Left lung (tissue), 10 donors: ENCODE results near the gene DENND10. TPM values are rescaled to one million over a fixed set of nuclear protein-coding genes. Genes with fewer than 3 reads are reported as not detected.
"Not testable (repeated sequence)": the region's sequence is repeated elsewhere in the genome, so short reads cannot be mapped to it uniquely, and the experiment has no call there.

Source experiments
- ATAC-seq: fragments of 200-7000 bp; cut with Tn5 transposase; one replicate; pipeline ENCODE4 v1.9.1; 2020; ENCODE audit warnings: moderate library complexity
- DNase-seq, 4 donors: peaks; one replicate each; pipeline ENCODE4 v3.0.0-alpha.2; 2013 to 2020
- H3K27ac ChIP-seq, 2 donors: fragments of 200-600 bp; sonication (generic) in 1 of 2; one replicate each; pipeline versions ENCODE4 v1.5.0 to v1.8.0; 2020 to 2021
- H3K27me3 ChIP-seq, 2 donors: fragments of 200-600 bp; sonication (generic) in 1 of 2; one replicate each; pipeline versions ENCODE4 v1.5.0 to v1.8.0; 2020 to 2021
- H3K36me3 ChIP-seq, 2 donors: fragments of 200-600 bp; sonication (generic) in 1 of 2; one replicate each; pipeline versions ENCODE4 v1.5.0 to v1.8.0; 2020 to 2021
- H3K4me1 ChIP-seq, 2 donors: fragments of 200-600 bp; one replicate each; pipeline ENCODE4 v1.8.0; 2021
- H3K4me3 ChIP-seq, 2 donors: fragments of 200-600 bp; sonication (generic) in 1 of 2; one replicate each; pipeline versions ENCODE4 v1.5.0 to v1.8.0; 2020 to 2021; ENCODE audit warnings: mild to moderate bottlenecking in 1 of 2
- H3K9me3 ChIP-seq, 2 donors: fragments of 200-600 bp; sonication (generic) in 1 of 2; one replicate each; pipeline versions ENCODE4 v1.5.0 to v1.8.0; 2020 to 2021
- CTCF ChIP-seq, 2 donors: fragments of 200-600 bp; sonication (generic) in 1 of 2; IDR thresholded peaks; one replicate each; pipeline versions ENCODE4 v1.5.0 to v1.8.0; 2021; ENCODE audit warnings: antibody characterized with exemption in 2 of 2
- intact Hi-C, 2 donors: fragments of 100-400 bp; cut with DNase I; formaldehyde crosslinking; loops; one replicate each; pipeline versions ENCODE4 v1.11.2 to v1.14.2; 2022
- polyA plus RNA-seq, 6 donors: library from polyadenylated mRNA; unstranded; fragments of 120-200 nt; gene quantifications; one replicate each; pipeline ENCODE4 v1.2.1, GENCODE V29; 2013; ENCODE audit not compliant: insufficient read length in 6 of 6
- total RNA-seq, 2 donors: library from RNA; stranded (reverse); fragmentation: NEBNext Ultra II Directional; extraction: Animal tissue kit (Norgen Biotek cat#: 25700); gene quantifications; one replicate each; pipeline ENCODE4 v1.2.1, GENCODE V29; 2021
- donor health status: DM: no; HTN: yes; CAD: no.
- donor health status: DM: no; HTN: no; CAD: no.

Gene DENND10
- total and polyA plus RNA-seq, 8 donors: 34.2 to 44.3 (median 37.5) TPM

GRCh38 chr10:119149729-119150128 lies 45.8 kb downstream of the DENND10 start:
- intact Hi-C loops: no loop called here

GRCh38 chr10:119151601-119152000 lies 47.7 kb downstream of the DENND10 start:
- H3K27me3 ChIP-seq, H3K4me1 ChIP-seq, DNase-seq, ATAC-seq, H3K4me3 ChIP-seq, intact Hi-C loops, H3K9me3 ChIP-seq, H3K27ac ChIP-seq: not testable (repeated sequence)
- peaks cover 0 to 100% of the 10 kb centered on the region in 2 donors for H3K36me3 ChIP-seq

More at GRCh38 chr10:119149729-119150128, 45.8 kb downstream of the DENND10 start:
- DNase-seq (no peak), ATAC-seq (no peak)
- Histone ChIP-seq H3K4me3 (no peak overlapping the region), H3K27me3 (no peaks in the 10 kb centered on the region), H3K36me3 (peaks cover 0 to 96% of the 10 kb centered on the region in 2 donors), H3K27ac (no peak overlapping the region), H3K4me1 (no peaks in the 10 kb centered on the region), H3K9me3 (no peaks in the 10 kb centered on the region)
- TF ChIP-seq CTCF (IDR thresholded peaks at IDR 0.05): no peak

GRCh38 chr10:119153041-119153440 lies 49.1 kb downstream of the DENND10 start:
- H3K36me3 ChIP-seq: peaks cover 0 to 99% of the 10 kb centered on the region in 2 donors
- no peaks in the 10 kb centered on the region for H3K9me3 ChIP-seq
- H3K27me3 ChIP-seq: no peaks in the 10 kb centered on the region
- no peak overlapping the region for H3K4me3 ChIP-seq
- no peaks in the 10 kb centered on the region for H3K4me1 ChIP-seq
- ATAC-seq (no peak), DNase-seq (no peak)
- TF ChIP-seq CTCF (IDR thresholded peaks at IDR 0.05): no peak
- intact Hi-C loops: no loop called here
- H3K27ac ChIP-seq: no peak overlapping the region

GRCh38 chr10:119153661-119154060 lies 49.7 kb downstream of the DENND10 start:
- no peak for ATAC-seq
- DNase-seq: no peak
- Histone ChIP-seq H3K27ac (no peak overlapping the region), H3K27me3 (no peaks in the 10 kb centered on the region), H3K36me3 (peaks cover 0 to 99% of the 10 kb centered on the region in 2 donors), H3K4me1 (no peaks in the 10 kb centered on the region), H3K9me3 (no peaks in the 10 kb centered on the region), H3K4me3 (no peak overlapping the region)
- no peak for TF ChIP-seq CTCF (IDR thresholded peaks at IDR 0.05)
- intact Hi-C loops: no loop called here

GRCh38 chr10:119159332-119159731 lies 55.4 kb downstream of the DENND10 start:
- Histone ChIP-seq H3K27me3 (no peaks in the 10 kb centered on the region), H3K4me1 (peaks cover 0 to 2% of the 10 kb centered on the region in 2 donors), H3K9me3 (no peaks in the 10 kb centered on the region), H3K4me3 (no peak overlapping the region), H3K36me3 (peaks cover 0 to 77% of the 10 kb centered on the region in 2 donors), H3K27ac (no peak overlapping the region)
- ATAC-seq (no peak), DNase-seq (no peak)
- TF ChIP-seq CTCF (IDR thresholded peaks at IDR 0.05): no peak
- intact Hi-C loops: no loop called here
